ENCODE results near the gene CRMP1.
"Not testable (repeated sequence)": the region's sequence is repeated elsewhere in the genome, so short reads cannot be mapped to it uniquely, and the experiment has no call there.

Gene CRMP1

GRCh38 chr4:5821665-5822358, 71.1 kb downstream of the CRMP1 start:
- H3K4me1 ChIP-seq (ENCODE audit: control insufficient read depth, insufficient read depth, low read length, unreplicated experiment) = peaks cover 3% of the 10 kb centered on the region
- no peak overlapping the region for H3K4me3 ChIP-seq (ENCODE audit: low read depth, low read length)
- no peaks in the 10 kb centered on the region for H3K27me3 ChIP-seq (ENCODE audit: insufficient read depth, low read length)
- H3K27ac ChIP-seq (ENCODE audit: low read depth, low read length) = no peak overlapping the region
- H3K79me2 ChIP-seq (ENCODE audit: control insufficient read depth, insufficient read depth, low read length, unreplicated experiment) = no peaks in the 10 kb centered on the region
- no peak overlapping the region for H2AFZ ChIP-seq (ENCODE audit: low read length, unreplicated experiment)
- H3K36me3 ChIP-seq (ENCODE audit: insufficient read depth, low read length) = peaks cover 30% of the 10 kb centered on the region

DNA sequence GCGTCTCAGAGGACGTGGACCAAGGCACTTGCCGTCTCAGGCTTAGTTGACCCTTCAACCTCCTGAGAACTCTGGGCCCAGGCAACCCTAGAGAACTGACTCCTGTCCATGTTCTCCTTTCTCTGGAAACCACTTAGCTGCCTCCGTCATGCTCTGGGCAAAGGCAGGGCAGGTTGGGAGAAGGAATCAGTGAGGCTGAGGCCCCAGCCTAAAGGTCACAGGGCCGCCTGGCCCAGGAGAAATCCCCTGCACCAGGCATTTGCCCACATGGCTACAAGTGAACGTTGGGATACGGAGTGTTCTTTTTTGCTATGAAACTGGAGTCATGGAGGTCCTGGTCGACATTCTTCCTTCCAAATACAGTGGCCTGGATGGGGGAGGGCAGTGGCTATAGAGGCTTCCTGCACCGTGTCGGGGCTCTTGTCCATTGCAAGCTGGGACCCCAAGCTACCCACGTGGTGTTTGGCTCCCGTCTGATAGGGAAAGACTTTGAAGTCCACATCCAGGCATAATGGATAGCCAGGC, 76.0 kb downstream of the CRMP1 start:
- H3K4me1 ChIP-seq (ENCODE audit: control insufficient read depth, insufficient read depth, low read length, unreplicated experiment) = no peaks in the 10 kb centered on the region
- H3K36me3 ChIP-seq (ENCODE audit: insufficient read depth, low read length) = peaks cover 40% of the 10 kb centered on the region
- no peak overlapping the region for H3K27ac ChIP-seq (ENCODE audit: low read depth, low read length)

DNA sequence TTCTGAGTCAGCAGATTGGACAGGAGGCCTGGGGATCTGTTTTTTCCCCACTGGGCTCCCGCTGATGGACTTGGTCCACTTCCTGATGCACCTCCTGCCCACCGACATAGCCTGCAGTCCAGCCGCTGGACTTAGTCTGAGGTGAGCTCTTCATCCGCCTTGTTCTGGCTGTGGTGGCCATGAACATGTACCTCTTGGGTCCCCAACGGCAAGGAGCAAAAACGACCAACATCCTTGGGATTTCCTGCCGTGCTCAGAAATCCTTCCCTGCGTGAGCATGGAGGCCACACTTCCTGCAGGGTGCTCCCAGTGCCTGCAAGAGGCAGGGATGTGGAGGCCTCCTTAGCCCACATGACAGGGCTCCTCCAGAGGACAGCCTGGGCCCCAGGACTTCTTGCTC, 76.8 kb downstream of the CRMP1 start:
- Histone ChIP-seq H3K79me2 (ENCODE audit: control insufficient read depth, insufficient read depth, low read length, unreplicated experiment) (no peaks in the 10 kb centered on the region), H3K27me3 (ENCODE audit: insufficient read depth, low read length) (no peaks in the 10 kb centered on the region), H3K36me3 (ENCODE audit: insufficient read depth, low read length) (peaks cover 40% of the 10 kb centered on the region), H3K4me3 (ENCODE audit: low read depth, low read length) (no peak overlapping the region), H2AFZ (ENCODE audit: low read length, unreplicated experiment) (no peak overlapping the region), H3K4me1 (ENCODE audit: control insufficient read depth, insufficient read depth, low read length, unreplicated experiment) (no peaks in the 10 kb centered on the region), H3K27ac (ENCODE audit: low read depth, low read length) (no peak overlapping the region)

More for the DNA sequence above, 76.0 kb downstream of the CRMP1 start:
- Histone ChIP-seq H3K4me3 (ENCODE audit: low read depth, low read length) (no peak overlapping the region), H3K27me3 (ENCODE audit: insufficient read depth, low read length) (no peaks in the 10 kb centered on the region), H2AFZ (ENCODE audit: low read length, unreplicated experiment) (no peak overlapping the region), H3K79me2 (ENCODE audit: control insufficient read depth, insufficient read depth, low read length, unreplicated experiment) (no peaks in the 10 kb centered on the region)

GRCh38 chr4:5815641-5816040, 77.2 kb downstream of the CRMP1 start:
- Histone ChIP-seq H3K4me1 (ENCODE audit: control insufficient read depth, insufficient read depth, low read length, unreplicated experiment) (no peaks in the 10 kb centered on the region), H2AFZ (ENCODE audit: low read length, unreplicated experiment) (no peak overlapping the region), H3K27me3 (ENCODE audit: insufficient read depth, low read length) (no peaks in the 10 kb centered on the region), H3K4me3 (ENCODE audit: low read depth, low read length) (no peak overlapping the region), H3K79me2 (ENCODE audit: control insufficient read depth, insufficient read depth, low read length, unreplicated experiment) (no peaks in the 10 kb centered on the region), H3K27ac (ENCODE audit: low read depth, low read length) (no peak overlapping the region), H3K36me3 (ENCODE audit: insufficient read depth, low read length) (peaks cover 42% of the 10 kb centered on the region; the same call in 1 of the 2 replicates)

GRCh38 chr4:5814421-5814820, 78.5 kb downstream of the CRMP1 start:
- no peak overlapping the region for H3K27ac ChIP-seq (ENCODE audit: low read depth, low read length)
- no peak overlapping the region for H2AFZ ChIP-seq (ENCODE audit: low read length, unreplicated experiment)
- H3K4me1 ChIP-seq (ENCODE audit: control insufficient read depth, insufficient read depth, low read length, unreplicated experiment) = no peaks in the 10 kb centered on the region
- H3K36me3 ChIP-seq (ENCODE audit: insufficient read depth, low read length) = peaks cover 52% of the 10 kb centered on the region; the same call in 1 of the 2 replicates
- no peaks in the 10 kb centered on the region for H3K79me2 ChIP-seq (ENCODE audit: control insufficient read depth, insufficient read depth, low read length, unreplicated experiment)
- no peak overlapping the region for H3K4me3 ChIP-seq (ENCODE audit: low read depth, low read length)
- no peaks in the 10 kb centered on the region for H3K27me3 ChIP-seq (ENCODE audit: insufficient read depth, low read length)

DNA sequence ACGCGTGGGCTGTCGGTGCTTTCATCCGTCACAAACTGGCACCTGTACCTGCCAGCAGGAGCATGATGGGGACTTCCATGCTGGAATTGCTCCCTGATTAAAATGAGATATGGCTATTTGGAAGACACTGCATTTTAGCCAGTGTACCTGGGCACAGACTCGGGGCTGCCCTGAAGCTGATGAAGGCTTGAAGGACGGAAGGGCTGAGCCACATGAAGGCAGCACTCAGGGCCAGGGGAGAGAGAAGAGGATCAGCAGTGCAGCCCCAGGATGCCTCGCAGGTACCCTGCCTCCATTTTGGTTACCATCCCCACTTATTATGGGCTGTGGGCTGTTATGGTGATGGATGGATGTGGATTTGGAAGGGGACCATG, 79.0 kb downstream of the CRMP1 start:
- Histone ChIP-seq H3K4me1 (ENCODE audit: control insufficient read depth, insufficient read depth, low read length, unreplicated experiment) (no peaks in the 10 kb centered on the region), H3K27me3 (ENCODE audit: insufficient read depth, low read length) (no peaks in the 10 kb centered on the region), H3K4me3 (ENCODE audit: low read depth, low read length) (no peak overlapping the region), H3K27ac (ENCODE audit: low read depth, low read length) (no peak overlapping the region), H2AFZ (ENCODE audit: low read length, unreplicated experiment) (no peak overlapping the region), H3K79me2 (ENCODE audit: control insufficient read depth, insufficient read depth, low read length, unreplicated experiment) (no peaks in the 10 kb centered on the region), H3K36me3 (ENCODE audit: insufficient read depth, low read length) (peaks cover 57% of the 10 kb centered on the region; the same call in 1 of the 2 replicates)

DNA sequence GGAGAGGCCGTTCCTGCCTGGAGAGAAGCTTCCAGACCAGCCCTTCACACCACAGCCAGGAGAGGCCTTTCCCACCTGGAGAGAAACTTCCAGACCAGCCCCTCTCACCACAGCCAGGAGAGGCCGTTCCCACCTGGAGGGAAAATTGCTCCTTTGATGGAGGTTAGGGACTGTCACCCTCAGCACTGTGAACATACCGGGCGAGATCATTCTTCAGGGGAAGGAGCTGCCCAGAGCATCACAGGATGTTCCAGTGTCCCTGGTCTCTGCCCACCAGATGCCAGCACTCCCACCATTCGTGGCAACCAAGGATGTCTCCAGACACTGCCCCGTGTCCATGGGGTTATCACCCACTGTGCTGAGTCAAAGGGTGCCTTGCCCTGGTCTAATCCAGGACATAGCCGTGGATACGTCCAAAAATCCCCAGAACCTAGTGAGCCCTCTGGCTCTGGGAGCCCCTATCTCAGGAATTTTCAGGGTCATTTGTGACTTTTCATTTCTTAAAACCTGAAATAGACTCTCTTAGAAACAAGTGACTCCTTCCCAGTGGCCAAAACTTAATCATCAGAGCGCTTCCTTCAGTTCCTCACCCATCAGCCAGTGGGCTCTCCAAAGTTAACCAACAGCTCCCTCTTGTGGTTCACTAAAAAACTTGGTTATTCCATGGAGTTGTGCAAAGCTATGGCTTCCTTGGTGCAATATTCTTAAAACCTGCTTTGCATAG, 80.2 kb downstream of the CRMP1 start:
- H3K4me3 ChIP-seq (ENCODE audit: low read depth, low read length) = no peak overlapping the region
- H3K4me1 ChIP-seq (ENCODE audit: control insufficient read depth, insufficient read depth, low read length, unreplicated experiment) = no peaks in the 10 kb centered on the region
- no peaks in the 10 kb centered on the region for H3K27me3 ChIP-seq (ENCODE audit: insufficient read depth, low read length)
- no peak overlapping the region for H2AFZ ChIP-seq (ENCODE audit: low read length, unreplicated experiment)
- no peak overlapping the region for H3K27ac ChIP-seq (ENCODE audit: low read depth, low read length)
- H3K79me2 ChIP-seq (ENCODE audit: control insufficient read depth, insufficient read depth, low read length, unreplicated experiment) = no peaks in the 10 kb centered on the region
- peaks cover 58% of the 10 kb centered on the region; the same call in 1 of the 2 replicates for H3K36me3 ChIP-seq (ENCODE audit: insufficient read depth, low read length)

DNA sequence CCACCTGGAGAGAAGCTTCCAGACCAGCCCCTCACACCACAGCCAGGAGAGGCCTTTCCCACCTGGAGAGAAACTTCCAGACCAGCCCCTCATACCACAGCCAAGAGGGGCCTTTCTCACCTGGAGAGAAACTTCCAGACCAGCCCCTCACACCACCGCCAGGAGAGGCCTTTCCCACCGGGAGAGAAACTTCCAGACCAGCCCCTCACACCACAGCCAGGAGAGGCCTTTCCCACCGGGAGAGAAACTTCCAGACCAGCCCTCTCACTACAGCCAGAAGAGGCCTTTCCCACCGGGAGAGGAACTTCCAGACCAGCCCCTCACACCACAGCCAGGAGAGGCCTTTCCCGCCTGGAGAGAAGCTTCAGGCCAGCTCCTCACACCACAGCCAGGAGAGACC, 80.8 kb downstream of the CRMP1 start:
- not testable (repeated sequence) for H3K4me3 ChIP-seq (ENCODE audit: low read depth, low read length); H3K27me3 ChIP-seq (ENCODE audit: insufficient read depth, low read length); H3K27ac ChIP-seq (ENCODE audit: low read depth, low read length); H3K4me1 ChIP-seq (ENCODE audit: control insufficient read depth, insufficient read depth, low read length, unreplicated experiment); H2AFZ ChIP-seq (ENCODE audit: low read length, unreplicated experiment); H3K79me2 ChIP-seq (ENCODE audit: control insufficient read depth, insufficient read depth, low read length, unreplicated experiment)
- H3K36me3 ChIP-seq (ENCODE audit: insufficient read depth, low read length) = peaks cover 52% of the 10 kb centered on the region; the same call in 1 of the 2 replicates

DNA sequence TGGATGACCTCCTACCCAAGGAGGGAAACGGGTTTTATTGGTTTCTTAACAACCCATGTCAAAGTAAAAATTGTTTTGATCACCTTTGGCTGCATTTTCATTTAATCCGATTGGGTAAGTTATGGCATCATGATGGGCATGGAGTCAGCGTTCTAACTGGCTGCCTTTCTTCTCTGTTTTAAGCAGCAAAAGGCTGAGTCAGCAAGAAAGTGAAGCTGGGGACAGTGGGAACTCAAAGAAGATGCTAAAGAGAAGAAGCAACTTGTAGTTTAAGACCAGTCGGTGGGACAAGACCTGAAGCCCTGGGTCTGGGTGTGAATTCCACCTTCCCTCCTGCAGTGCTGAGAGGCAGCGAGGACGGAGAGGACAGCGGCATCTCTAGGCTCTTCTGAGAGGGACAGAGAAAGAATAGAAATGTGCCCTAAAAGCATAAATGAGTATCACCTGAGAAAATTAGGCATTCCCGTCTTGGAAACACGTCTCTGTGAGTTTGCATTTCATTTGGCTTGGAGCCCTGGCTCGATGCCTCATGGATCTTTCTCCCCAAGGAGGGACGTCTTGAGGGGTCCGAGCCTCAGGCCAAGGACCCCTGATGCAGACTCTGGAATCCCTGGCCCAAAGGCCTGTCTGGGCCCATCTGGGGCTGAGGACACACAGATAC, 82.0 kb downstream of the CRMP1 start:
- no peak overlapping the region for H3K4me3 ChIP-seq (ENCODE audit: low read depth, low read length)

DNA sequence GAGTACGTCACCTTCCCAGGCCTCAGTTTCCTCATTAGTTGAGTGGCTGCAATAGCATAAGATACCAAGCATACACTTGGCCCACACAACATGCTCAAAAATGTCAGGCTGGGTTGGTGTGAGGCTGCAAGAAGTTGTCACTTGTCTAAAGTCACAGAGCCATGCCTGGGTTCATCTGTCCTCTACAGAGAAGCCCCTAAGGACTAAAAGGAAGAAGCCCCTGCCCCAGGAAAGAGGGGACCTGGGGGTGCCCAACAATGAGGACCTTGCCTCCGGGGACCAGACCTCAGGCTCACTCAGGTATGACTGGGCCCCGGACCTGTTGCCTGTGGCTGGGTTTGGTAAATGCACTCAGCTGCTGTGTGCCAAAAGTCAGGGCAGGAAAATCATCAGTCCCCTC, 82.7 kb downstream of the CRMP1 start:
- H3K79me2 ChIP-seq (ENCODE audit: control insufficient read depth, insufficient read depth, low read length, unreplicated experiment) = no peaks in the 10 kb centered on the region
- H3K36me3 ChIP-seq (ENCODE audit: insufficient read depth, low read length) = peaks cover 51% of the 10 kb centered on the region; the same call in 1 of the 2 replicates
- H3K27me3 ChIP-seq (ENCODE audit: insufficient read depth, low read length) = no peaks in the 10 kb centered on the region
- no peak overlapping the region for H3K4me3 ChIP-seq (ENCODE audit: low read depth, low read length)
- H3K4me1 ChIP-seq (ENCODE audit: control insufficient read depth, insufficient read depth, low read length, unreplicated experiment) = no peaks in the 10 kb centered on the region
- no peak overlapping the region for H2AFZ ChIP-seq (ENCODE audit: low read length, unreplicated experiment)
- H3K27ac ChIP-seq (ENCODE audit: low read depth, low read length) = no peak overlapping the region

More for the DNA sequence above, 82.0 kb downstream of the CRMP1 start:
- Histone ChIP-seq H3K36me3 (ENCODE audit: insufficient read depth, low read length) (peaks cover 51% of the 10 kb centered on the region; the same call in 1 of the 2 replicates), H3K27me3 (ENCODE audit: insufficient read depth, low read length) (no peaks in the 10 kb centered on the region), H3K4me1 (ENCODE audit: control insufficient read depth, insufficient read depth, low read length, unreplicated experiment) (no peaks in the 10 kb centered on the region), H2AFZ (ENCODE audit: low read length, unreplicated experiment) (no peak overlapping the region), H3K27ac (ENCODE audit: low read depth, low read length) (no peak overlapping the region), H3K79me2 (ENCODE audit: control insufficient read depth, insufficient read depth, low read length, unreplicated experiment) (no peaks in the 10 kb centered on the region)
